ENCODE results near the gene CDKN1A. TPM values are rescaled to one million over a fixed set of nuclear protein-coding genes. Genes with fewer than 3 reads are reported as not detected.

Gene CDKN1A
- total RNA-seq, 2 experiments from 2014 or later: 12.6 to 13.0 TPM

DNA sequence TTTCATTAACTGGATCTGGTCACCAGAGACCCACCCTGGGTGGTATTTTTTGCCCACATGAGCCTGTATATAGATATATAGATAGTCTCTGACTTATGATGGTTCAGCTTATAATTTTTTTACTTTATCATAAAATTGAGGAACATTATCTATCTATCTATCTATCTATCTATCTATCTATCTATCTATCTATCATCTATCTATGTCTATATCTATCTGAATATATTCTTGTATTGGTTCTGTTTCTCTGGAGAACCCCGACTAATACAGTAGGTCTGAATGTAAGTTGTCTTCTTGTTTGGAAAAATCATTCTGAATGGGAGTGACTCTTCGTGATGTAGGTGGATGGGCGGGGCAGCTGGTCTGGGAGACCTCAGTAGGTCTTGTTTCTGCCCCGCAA lies 13.3 kb upstream of the CDKN1A start:
- Mint-ChIP-seq H3K4me3 (no peak overlapping the region), H3K36me3 (no peaks in the 10 kb centered on the region), H3K9me3 (no peaks in the 10 kb centered on the region), H3K4me1 (peaks cover 19% of the 10 kb centered on the region), H3K27me3 (peaks cover 4% of the 10 kb centered on the region), H3K27ac (no peak overlapping the region)
- DNase-seq: no peak

DNA sequence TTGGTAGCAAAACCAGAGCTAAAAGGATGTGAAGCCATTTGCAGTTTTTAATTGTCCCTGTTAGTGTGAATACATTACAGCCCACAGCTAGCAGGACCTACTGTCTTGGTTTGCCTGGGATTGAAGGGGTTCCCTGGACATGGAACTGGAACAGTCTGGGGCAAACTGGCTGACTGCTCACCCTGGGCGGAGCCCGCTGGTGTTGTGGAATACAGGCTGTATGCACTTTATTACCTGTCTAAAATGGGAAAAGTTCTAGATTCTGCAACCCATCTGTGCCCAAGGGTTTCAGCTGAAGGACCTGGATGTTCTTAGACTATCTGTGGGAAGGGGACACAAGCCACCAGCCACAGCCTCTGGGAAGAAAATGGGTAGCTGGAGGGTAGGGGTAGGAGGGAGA lies 12.2 kb upstream of the CDKN1A start:
- H3K27ac Mint-ChIP-seq: no peak overlapping the region
- H3K4me3 Mint-ChIP-seq: no peak overlapping the region
- no peaks in the 10 kb centered on the region for H3K27me3 Mint-ChIP-seq
- H3K36me3 Mint-ChIP-seq: no peaks in the 10 kb centered on the region
- no peaks in the 10 kb centered on the region for H3K9me3 Mint-ChIP-seq
- no peak for DNase-seq
- peaks cover 19% of the 10 kb centered on the region for H3K4me1 Mint-ChIP-seq

DNA sequence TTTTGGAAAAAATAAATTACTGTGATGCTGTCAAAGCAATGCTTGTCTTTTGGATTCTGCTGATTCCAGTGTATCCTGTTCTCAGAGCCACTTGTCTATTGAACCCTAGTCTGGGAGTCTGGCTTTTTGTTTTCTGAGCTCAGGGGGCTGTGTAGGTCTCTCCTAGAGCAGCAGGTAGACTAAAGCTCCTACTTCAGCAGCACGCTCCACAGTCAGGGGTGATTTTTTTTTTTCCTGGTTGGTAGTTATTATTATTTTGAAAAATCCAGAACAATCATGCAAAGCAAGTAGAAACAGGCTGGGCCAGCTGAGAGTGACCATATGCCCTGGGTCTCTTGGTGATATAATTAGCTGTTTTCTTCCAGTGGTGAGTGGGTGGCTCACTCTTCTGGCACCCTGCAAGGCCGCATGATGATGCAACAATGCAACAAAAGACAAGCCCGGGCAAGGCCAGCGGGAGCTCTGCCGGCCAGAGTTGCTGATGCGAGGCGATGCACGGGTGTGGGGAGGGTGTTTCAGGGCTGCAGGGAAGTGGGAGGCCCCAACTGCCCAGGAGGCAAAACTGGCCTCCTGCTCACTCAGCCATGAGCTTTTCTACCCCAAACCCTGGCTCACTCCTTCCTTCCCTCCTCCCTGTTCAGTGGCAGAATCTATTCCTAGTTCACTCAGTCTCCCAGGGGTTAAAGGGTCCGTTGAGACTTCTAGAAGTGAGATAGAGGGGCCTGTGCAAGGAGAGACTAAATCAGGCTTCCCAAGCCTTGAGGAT lies 11.5 kb upstream of the CDKN1A start:
- H3K9me3 Mint-ChIP-seq: no peaks in the 10 kb centered on the region
- no peaks in the 10 kb centered on the region for H3K27me3 Mint-ChIP-seq
- H3K27ac Mint-ChIP-seq: no peak overlapping the region
- H3K4me1 Mint-ChIP-seq: peaks cover 18% of the 10 kb centered on the region
- no peaks in the 10 kb centered on the region for H3K36me3 Mint-ChIP-seq
- H3K4me3 Mint-ChIP-seq: no peak overlapping the region
- no peak for DNase-seq

DNA sequence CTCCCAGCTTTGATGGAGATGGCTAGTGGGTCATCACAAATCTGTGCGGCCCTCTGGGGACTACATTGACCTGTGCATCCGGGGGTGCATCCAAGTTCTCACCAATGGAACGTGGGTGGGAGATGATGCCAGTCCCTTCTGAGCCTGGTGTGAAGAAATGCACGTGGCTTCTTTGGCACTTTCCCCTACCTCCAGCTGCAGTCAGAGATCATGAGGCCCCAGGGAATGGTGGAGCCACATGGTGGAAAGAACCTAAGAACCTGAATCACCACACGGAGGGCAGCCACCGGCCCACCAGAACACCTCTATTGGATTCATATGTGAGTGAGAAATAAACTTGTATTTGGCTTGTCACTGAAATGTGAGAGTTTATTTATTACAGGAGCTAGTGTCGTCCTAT lies 9.9 kb upstream of the CDKN1A start:
- no peak overlapping the region for H3K4me3 Mint-ChIP-seq
- H3K4me1 Mint-ChIP-seq: peaks cover 4% of the 10 kb centered on the region
- no peaks in the 10 kb centered on the region for H3K36me3 Mint-ChIP-seq
- no peak overlapping the region for H3K27ac Mint-ChIP-seq
- H3K9me3 Mint-ChIP-seq: no peaks in the 10 kb centered on the region
- H3K27me3 Mint-ChIP-seq: no peaks in the 10 kb centered on the region
- DNase-seq: no peak

DNA sequence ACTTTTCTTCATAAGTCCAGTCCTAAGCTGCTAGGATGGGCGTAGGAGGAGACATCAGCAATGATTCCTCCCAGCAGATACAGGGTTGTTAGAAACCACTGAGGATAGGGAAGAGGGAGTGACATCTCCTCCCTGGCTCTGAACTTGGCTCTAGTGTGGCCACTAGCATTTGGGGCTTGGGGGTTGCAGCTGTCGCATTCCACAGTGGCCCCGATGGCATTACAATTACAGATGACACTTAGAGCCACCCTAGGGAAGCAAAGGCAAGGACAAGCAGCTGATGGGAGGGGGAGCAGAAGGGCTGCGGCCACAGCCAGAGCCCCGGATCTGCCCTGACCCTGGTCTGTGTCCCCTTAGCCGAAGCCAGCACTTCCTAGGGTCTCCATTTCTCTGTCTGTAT lies 9.5 kb upstream of the CDKN1A start:
- Mint-ChIP-seq H3K4me1 (peaks cover 2% of the 10 kb centered on the region), H3K9me3 (no peaks in the 10 kb centered on the region), H3K36me3 (no peaks in the 10 kb centered on the region), H3K4me3 (no peak overlapping the region), H3K27ac (no peak overlapping the region), H3K27me3 (no peaks in the 10 kb centered on the region)
- DNase-seq: no peak

DNA sequence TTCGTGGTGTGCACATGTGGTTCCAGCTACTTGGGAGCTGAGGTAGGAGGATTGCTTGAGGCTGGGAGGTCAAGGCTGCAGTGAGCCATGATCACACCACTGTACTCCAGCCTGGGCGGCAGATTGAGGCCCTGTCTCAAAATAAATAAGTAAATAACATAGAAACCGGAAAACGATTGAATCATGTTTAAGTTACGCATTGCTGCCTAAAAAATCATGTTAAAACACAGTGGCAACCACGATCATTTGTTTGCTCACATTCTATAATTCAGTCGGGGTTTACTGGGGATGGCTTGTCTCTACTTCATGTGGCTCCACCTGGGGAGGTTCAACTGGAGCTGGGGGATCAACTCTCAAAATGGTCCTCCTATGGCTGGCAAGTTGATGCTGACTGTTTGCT lies 8.2 kb upstream of the CDKN1A start:
- Mint-ChIP-seq H3K36me3 (no peaks in the 10 kb centered on the region), H3K27ac (no peak overlapping the region), H3K9me3 (no peaks in the 10 kb centered on the region), H3K4me3 (no peak overlapping the region), H3K4me1 (no peaks in the 10 kb centered on the region), H3K27me3 (no peaks in the 10 kb centered on the region)
- no peak for DNase-seq

DNA sequence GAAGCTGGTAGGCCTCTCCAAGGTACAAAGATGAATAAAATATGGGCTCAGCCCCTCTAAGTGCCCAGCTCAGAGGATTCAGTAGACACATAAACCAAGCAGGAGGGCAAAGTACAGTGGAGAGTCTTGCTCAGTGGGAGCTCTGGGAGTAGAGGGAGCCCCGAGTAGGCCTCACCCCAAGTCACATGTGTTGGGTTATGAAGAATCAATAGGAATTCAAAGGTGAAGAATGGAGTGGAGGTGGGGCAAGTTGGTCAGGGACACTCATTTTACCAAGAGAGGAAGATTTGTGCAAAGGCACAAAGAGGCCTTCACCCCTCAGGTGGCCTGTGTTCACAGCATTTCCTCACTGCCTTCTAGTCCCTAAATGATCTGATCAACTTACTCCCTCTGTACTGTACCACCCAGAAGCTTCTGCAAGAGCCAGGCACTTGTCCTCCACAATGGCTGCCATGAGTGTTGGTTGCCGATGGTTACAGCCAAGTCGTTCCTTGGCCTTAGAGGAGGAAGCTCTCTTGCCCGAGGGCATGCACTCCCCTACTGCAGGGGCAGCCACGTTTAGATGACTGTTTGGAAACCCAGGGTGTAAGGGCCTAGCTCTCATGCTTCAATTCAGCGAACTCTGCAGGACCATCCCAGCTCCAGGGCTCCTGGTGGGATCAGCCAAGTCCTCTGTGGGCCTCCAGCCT lies 6.7 kb upstream of the CDKN1A start:
- DNase-seq: no peak
- H3K4me1 Mint-ChIP-seq: peaks cover 9% of the 10 kb centered on the region
- no peak overlapping the region for H3K4me3 Mint-ChIP-seq
- H3K27me3 Mint-ChIP-seq: peaks cover 1% of the 10 kb centered on the region
- H3K9me3 Mint-ChIP-seq: no peaks in the 10 kb centered on the region
- no peak overlapping the region for H3K27ac Mint-ChIP-seq
- H3K36me3 Mint-ChIP-seq: no peaks in the 10 kb centered on the region

DNA sequence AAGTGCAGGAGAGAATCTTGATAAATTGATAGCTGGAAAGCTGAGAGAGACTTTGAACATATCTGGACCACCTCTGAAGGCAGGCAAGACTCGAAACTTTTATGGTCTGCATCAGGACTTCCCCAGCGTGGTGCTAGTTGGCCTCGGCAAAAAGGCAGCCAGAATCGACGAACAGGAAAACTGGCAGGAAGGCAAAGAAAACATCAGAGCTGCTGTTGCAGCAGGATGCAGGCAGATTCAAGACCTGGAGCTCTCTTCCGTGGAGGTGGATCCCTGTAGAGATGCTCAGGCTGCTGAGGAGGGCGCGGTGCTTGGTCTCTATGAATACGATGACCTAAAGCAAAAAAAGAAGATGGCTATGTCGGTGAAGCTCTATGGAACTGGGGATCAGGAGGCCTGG lies 4.6 kb upstream of the CDKN1A start:
- Mint-ChIP-seq H3K36me3 (peaks cover 2% of the 10 kb centered on the region), H3K4me3 (no peak overlapping the region), H3K27me3 (peaks cover 11% of the 10 kb centered on the region), H3K9me3 (no peaks in the 10 kb centered on the region), H3K27ac (no peak overlapping the region), H3K4me1 (peaks cover 28% of the 10 kb centered on the region)
- DNase-seq: no peak

DNA sequence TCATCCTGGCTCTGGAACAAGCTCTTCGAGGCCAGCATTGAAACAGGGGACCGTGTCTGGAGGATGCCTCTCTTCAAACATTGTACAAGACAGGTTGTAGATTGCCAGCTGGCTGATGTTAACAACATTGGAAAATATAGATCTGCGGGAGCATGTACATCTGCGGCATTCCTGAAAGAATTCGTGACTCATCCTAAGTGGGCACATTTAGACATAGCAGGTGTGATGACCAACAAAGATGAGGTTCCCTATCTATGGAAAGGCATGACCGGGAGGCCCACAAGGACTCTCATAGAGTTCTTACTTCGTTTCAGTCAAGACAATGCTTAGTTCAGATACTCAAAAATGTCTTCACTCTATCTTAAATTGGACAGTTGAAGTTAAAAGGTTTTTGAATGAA lies 3.6 kb upstream of the CDKN1A start:
- Mint-ChIP-seq H3K27me3 (peaks cover 11% of the 10 kb centered on the region), H3K36me3 (peaks cover 2% of the 10 kb centered on the region), H3K9me3 (no peaks in the 10 kb centered on the region), H3K4me1 (peaks cover 28% of the 10 kb centered on the region), H3K27ac (no peak overlapping the region), H3K4me3 (no peak overlapping the region)
- DNase-seq: no peak

DNA sequence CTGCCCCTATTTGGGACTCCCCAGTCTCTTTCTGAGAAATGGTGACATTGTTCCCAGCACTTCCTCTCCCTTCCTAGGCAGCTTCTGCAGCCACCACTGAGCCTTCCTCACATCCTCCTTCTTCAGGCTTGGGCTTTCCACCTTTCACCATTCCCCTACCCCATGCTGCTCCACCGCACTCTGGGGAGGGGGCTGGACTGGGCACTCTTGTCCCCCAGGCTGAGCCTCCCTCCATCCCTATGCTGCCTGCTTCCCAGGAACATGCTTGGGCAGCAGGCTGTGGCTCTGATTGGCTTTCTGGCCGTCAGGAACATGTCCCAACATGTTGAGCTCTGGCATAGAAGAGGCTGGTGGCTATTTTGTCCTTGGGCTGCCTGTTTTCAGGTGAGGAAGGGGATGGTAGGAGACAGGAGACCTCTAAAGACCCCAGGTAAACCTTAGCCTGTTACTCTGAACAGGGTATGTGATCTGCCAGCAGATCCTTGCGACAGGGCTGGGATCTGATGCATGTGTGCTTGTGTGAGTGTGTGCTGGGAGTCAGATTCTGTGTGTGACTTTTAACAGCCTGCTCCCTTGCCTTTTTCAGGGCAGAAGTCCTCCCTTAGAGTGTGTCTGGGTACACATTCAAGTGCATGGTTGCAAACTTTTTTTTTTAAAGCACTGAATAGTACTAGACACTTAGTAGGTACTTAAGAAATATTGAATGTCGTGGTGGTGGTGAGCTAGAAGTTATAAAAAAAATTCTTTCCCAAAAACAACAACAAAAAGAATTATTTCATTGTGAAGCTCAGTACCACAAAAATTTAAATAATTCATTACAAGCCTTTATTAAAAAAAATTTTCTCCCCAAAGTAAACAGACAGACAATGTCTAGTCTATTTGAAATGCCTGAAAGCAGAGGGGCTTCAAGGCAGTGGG lies 2.1 kb upstream of the CDKN1A start:
- Mint-ChIP-seq H3K36me3 (peaks cover 3% of the 10 kb centered on the region), H3K4me1 (peaks cover 39% of the 10 kb centered on the region), H3K9me3 (no peaks in the 10 kb centered on the region), H3K27me3 (peaks cover 11% of the 10 kb centered on the region), H3K4me3 (peak overlapping the region; percentile 40), H3K27ac (peak overlapping the region; percentile 4)
- DNase-seq: no peak

DNA sequence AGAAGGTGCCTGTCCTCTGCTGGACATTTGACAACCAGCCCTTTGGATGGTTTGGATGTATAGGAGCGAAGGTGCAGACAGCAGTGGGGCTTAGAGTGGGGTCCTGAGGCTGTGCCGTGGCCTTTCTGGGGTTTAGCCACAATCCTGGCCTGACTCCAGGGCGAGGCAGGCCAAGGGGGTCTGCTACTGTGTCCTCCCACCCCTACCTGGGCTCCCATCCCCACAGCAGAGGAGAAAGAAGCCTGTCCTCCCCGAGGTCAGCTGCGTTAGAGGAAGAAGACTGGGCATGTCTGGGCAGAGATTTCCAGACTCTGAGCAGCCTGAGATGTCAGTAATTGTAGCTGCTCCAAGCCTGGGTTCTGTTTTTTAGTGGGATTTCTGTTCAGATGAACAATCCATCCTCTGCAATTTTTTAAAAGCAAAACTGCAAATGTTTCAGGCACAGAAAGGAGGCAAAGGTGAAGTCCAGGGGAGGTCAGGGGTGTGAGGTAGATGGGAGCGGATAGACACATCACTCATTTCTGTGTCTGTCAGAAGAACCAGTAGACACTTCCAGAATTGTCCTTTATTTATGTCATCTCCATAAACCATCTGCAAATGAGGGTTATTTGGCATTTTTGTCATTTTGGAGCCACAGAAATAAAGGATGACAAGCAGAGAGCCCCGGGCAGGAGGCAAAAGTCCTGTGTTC lies 1.3 kb upstream of the CDKN1A start:
- DNase-seq: no peak
- Mint-ChIP-seq H3K4me3 (peak overlapping the region; percentile 32), H3K27me3 (peaks cover 11% of the 10 kb centered on the region), H3K4me1 (peaks cover 39% of the 10 kb centered on the region), H3K9me3 (no peaks in the 10 kb centered on the region), H3K27ac (no peak overlapping the region), H3K36me3 (peaks cover 3% of the 10 kb centered on the region)

DNA sequence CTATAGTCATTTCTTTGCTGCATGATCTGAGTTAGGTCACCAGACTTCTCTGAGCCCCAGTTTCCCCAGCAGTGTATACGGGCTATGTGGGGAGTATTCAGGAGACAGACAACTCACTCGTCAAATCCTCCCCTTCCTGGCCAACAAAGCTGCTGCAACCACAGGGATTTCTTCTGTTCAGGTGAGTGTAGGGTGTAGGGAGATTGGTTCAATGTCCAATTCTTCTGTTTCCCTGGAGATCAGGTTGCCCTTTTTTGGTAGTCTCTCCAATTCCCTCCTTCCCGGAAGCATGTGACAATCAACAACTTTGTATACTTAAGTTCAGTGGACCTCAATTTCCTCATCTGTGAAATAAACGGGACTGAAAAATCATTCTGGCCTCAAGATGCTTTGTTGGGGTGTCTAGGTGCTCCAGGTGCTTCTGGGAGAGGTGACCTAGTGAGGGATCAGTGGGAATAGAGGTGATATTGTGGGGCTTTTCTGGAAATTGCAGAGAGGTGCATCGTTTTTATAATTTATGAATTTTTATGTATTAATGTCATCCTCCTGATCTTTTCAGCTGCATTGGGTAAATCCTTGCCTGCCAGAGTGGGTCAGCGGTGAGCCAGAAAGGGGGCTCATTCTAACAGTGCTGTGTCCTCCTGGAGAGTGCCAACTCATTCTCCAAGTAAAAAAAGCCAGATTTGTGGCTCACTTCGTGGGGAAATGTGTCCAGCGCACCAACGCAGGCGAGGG lies 594 bp upstream of the CDKN1A start:
- Mint-ChIP-seq H3K4me1 (peaks cover 46% of the 10 kb centered on the region), H3K9me3 (no peaks in the 10 kb centered on the region), H3K36me3 (peaks cover 3% of the 10 kb centered on the region), H3K4me3 (peak overlapping the region; percentile 55), H3K27ac (no peak overlapping the region), H3K27me3 (peaks cover 11% of the 10 kb centered on the region)
- no peak for DNase-seq

DNA sequence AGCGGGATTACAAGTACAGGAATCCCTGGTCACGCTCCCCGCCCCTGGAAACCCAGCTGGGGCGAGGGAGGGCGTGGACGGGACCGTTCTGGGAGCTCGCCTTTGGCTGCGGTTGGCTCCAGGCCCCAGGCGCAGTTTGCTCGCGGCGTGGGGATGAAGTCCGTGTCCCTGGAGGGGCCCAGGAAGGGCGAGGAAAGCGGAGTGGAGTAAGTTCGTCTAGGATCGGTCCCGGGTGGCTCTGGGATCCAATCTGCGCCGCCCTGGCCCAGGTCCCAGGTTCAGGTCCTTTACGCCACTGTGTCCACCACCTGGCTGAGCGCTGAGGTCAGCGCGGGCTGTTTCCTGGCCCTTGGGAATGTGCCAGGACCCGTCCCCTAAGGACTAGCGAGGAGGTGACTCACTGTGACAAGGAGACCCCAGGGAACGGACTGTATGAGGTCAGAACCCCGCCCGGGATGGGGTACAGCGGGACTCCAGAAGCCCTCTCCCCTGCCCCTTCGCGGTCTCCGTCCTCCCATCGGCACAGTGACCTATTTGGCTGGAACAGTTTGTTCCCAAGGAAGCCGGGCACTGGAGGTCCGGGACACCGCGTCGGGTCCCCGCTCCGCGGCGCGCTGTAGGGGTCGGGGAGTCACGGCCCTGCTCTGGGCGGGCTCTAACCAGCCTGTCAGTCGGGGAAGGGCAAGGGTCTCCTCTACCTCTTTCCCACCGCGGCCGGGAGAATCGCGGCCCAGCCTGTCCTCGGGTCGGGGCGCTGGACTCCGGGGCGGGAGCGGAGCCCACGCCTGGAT lies 724 bp downstream of the CDKN1A start:
- Mint-ChIP-seq H3K4me3 (peak overlapping the region; percentile 99), H3K27ac (peak overlapping the region; percentile 74), H3K36me3 (peaks cover 7% of the 10 kb centered on the region), H3K27me3 (peaks cover 15% of the 10 kb centered on the region), H3K4me1 (peaks cover 50% of the 10 kb centered on the region), H3K9me3 (no peaks in the 10 kb centered on the region)
- no peak for DNase-seq

Measured in activated naive CD8-positive, alpha-beta T cell treated with anti-CD3 and anti-CD28 coated beads for 36 hours (primary cell).